Vagina (tissue), 2 donors: Measurements from ENCODE around the gene TRIM33. TPM values are rescaled to one million over a fixed set of nuclear protein-coding genes. Genes with fewer than 3 reads are reported as not detected.
"Not testable (repeated sequence)": the region's sequence is repeated elsewhere in the genome, so short reads cannot be mapped to it uniquely, and the experiment has no call there.

Experiments used
- DNase-seq, 2 donors: peaks; one replicate each; pipeline ENCODE4 v3.0.0-alpha.2; 2017; ENCODE audit errors: extremely low spot score in 2 of 2
- H3K27ac ChIP-seq: fragments of 200-600 bp; sonication (generic); one replicate; pipeline ENCODE4 v1.5.1; 2019
- H3K27me3 ChIP-seq: fragments of 200-600 bp; sonication (generic); one replicate; pipeline ENCODE4 v1.5.1; 2019
- H3K36me3 ChIP-seq, 2 donors: fragments of 200-600 bp; sonication (generic); one replicate each; pipeline ENCODE4 v1.5.1; 2017 to 2019
- H3K4me1 ChIP-seq: fragments of 200-600 bp; sonication (generic); one replicate; pipeline ENCODE4 v1.5.1; 2019
- H3K4me3 ChIP-seq, 2 donors: fragments of 200-600 bp; sonication (generic); 1 replicate in 1 of 2; 2 replicates in 1 of 2; pipeline ENCODE4 v1.5.1; 2016 to 2019
- H3K9me3 ChIP-seq: fragments of 200-600 bp; sonication (generic); one replicate; pipeline ENCODE4 v1.5.1; 2019
- POLR2A ChIP-seq, 2 donors: fragments of 450-650 bp; IDR thresholded peaks; one replicate each; pipeline ENCODE4 v1.6.1; 2017; ENCODE audit warnings: antibody characterized with exemption in 2 of 2, mild to moderate bottlenecking in 2 of 2, moderate library complexity in 2 of 2
- POLR2AphosphoS5 ChIP-seq, 2 donors: sonication (generic); formaldehyde crosslinking; IDR thresholded peaks; one replicate each; pipeline ENCODE4 v1.9.0; 2017; ENCODE audit warnings: antibody characterized with exemption in 2 of 2, mild to moderate bottlenecking in 2 of 2, low read depth in 1 of 2; ENCODE audit not compliant: insufficient read depth in 1 of 2
- intact Hi-C: fragments of 100-400 bp; cut with DNase I; formaldehyde crosslinking; loops from one replicate; pipeline ENCODE4 v1.15.1; 2023
- total RNA-seq: library from RNA; depleted of rRNA; stranded (reverse); fragments of >200 nt; gene quantifications from one replicate; pipeline ENCODE4 v1.2.3, GENCODE V29; 2016
- TF ChIP-seq, protein P1 (sequence below), 3 experiments: fragments of 450-650 bp in 2 of 3; fragments of 200-600 bp in 1 of 3; sonication (generic) in 1 of 3; IDR thresholded peaks; one replicate each; pipeline ENCODE4 v1.5.1; 2017 to 2019; ENCODE audit warnings: antibody characterized with exemption in 3 of 3, mild to moderate bottlenecking in 2 of 3, moderate library complexity in 2 of 3

Gene TRIM33
- total RNA-seq, 1 donor from 2014 or later = 35.8 TPM

- no peak overlapping the region for H3K4me3 ChIP-seq
- intact Hi-C loops = no loop called here
- H3K27ac ChIP-seq = no peak overlapping the region
- no peaks in the 10 kb centered on the region for H3K9me3 ChIP-seq
- H3K4me1 ChIP-seq = no peaks in the 10 kb centered on the region
- DNase-seq = no peak
- TF ChIP-seq, protein P1, sequence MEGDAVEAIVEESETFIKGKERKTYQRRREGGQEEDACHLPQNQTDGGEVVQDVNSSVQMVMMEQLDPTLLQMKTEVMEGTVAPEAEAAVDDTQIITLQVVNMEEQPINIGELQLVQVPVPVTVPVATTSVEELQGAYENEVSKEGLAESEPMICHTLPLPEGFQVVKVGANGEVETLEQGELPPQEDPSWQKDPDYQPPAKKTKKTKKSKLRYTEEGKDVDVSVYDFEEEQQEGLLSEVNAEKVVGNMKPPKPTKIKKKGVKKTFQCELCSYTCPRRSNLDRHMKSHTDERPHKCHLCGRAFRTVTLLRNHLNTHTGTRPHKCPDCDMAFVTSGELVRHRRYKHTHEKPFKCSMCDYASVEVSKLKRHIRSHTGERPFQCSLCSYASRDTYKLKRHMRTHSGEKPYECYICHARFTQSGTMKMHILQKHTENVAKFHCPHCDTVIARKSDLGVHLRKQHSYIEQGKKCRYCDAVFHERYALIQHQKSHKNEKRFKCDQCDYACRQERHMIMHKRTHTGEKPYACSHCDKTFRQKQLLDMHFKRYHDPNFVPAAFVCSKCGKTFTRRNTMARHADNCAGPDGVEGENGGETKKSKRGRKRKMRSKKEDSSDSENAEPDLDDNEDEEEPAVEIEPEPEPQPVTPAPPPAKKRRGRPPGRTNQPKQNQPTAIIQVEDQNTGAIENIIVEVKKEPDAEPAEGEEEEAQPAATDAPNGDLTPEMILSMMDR (IDR thresholded peaks at IDR 0.05) = no peak
- TF ChIP-seq POLR2A (IDR thresholded peaks at IDR 0.05) (no peak), POLR2AphosphoS5 (IDR thresholded peaks at IDR 0.05; ENCODE audit: insufficient read depth in 1 of 2, low read depth in 1 of 2) (no peak)
- no peaks in the 10 kb centered on the region for H3K36me3 ChIP-seq
- no peaks in the 10 kb centered on the region for H3K27me3 ChIP-seq
Measured at GRCh38 chr1:114377356-114377755, 133.6 kb downstream of the TRIM33 start.

- Histone ChIP-seq H3K27me3 (no peaks in the 10 kb centered on the region), H3K4me3 (no peak overlapping the region), H3K9me3 (no peaks in the 10 kb centered on the region), H3K27ac (peak overlapping the region; percentile 66), H3K4me1 (no peaks in the 10 kb centered on the region), H3K36me3 (no peaks in the 10 kb centered on the region)
- intact Hi-C loops = no loop called here
- no peak for DNase-seq
- TF ChIP-seq POLR2AphosphoS5 (IDR thresholded peaks at IDR 0.05; ENCODE audit: insufficient read depth in 1 of 2, low read depth in 1 of 2) (peak in 1 of 2 donors; percentile 82), POLR2A (IDR thresholded peaks at IDR 0.05) (no peak)
Measured at GRCh38 chr1:114369930-114370329, 141.1 kb downstream of the TRIM33 start.

- H3K27me3 ChIP-seq, H3K36me3 ChIP-seq, H3K4me3 ChIP-seq, intact Hi-C loops, H3K9me3 ChIP-seq, H3K4me1 ChIP-seq, DNase-seq: not testable (repeated sequence)
- peak overlapping the region; percentile 66 for H3K27ac ChIP-seq
Measured at GRCh38 chr1:114369266-114369919, 141.6 kb downstream of the TRIM33 start.

- no peak overlapping the region for H3K4me3 ChIP-seq
- no peaks in the 10 kb centered on the region for H3K4me1 ChIP-seq
- H3K9me3 ChIP-seq = no peaks in the 10 kb centered on the region
- H3K27me3 ChIP-seq = no peaks in the 10 kb centered on the region
- H3K36me3 ChIP-seq = no peaks in the 10 kb centered on the region
- no peak for DNase-seq
- H3K27ac ChIP-seq = peak overlapping the region; percentile 66
- intact Hi-C loops = no loop called here
- TF ChIP-seq, protein P1 (IDR thresholded peaks at IDR 0.05) = no peak
- TF ChIP-seq POLR2A (IDR thresholded peaks at IDR 0.05) = no peak
Measured at GRCh38 chr1:114368560-114369255, 142.3 kb downstream of the TRIM33 start.

- no peak for DNase-seq
- intact Hi-C loops = no loop called here
- no peaks in the 10 kb centered on the region for H3K4me1 ChIP-seq
- H3K9me3 ChIP-seq = peaks cover 7% of the 10 kb centered on the region
- H3K27me3 ChIP-seq = no peaks in the 10 kb centered on the region
- H3K27ac ChIP-seq = peak overlapping the region; percentile 7
- no peaks in the 10 kb centered on the region for H3K36me3 ChIP-seq
- H3K4me3 ChIP-seq = no peak overlapping the region
- TF ChIP-seq POLR2A (IDR thresholded peaks at IDR 0.05) (no peak), POLR2AphosphoS5 (IDR thresholded peaks at IDR 0.05; ENCODE audit: insufficient read depth in 1 of 2, low read depth in 1 of 2) (no peak)
- TF ChIP-seq, protein P1 (IDR thresholded peaks at IDR 0.05) = no peak
Measured at GRCh38 chr1:114367810-114368209, 143.2 kb downstream of the TRIM33 start.

GRCh38 chr1:114363230-114363629, 147.8 kb downstream of the TRIM33 start:
- DNase-seq, intact Hi-C loops, H3K27ac ChIP-seq, H3K27me3 ChIP-seq, H3K36me3 ChIP-seq, H3K4me3 ChIP-seq, H3K9me3 ChIP-seq, H3K4me1 ChIP-seq: not testable (repeated sequence)
